T-helper 2 cell treated with Interferon-gamma antibody and Interleukin-4, amounts not matched to agents 100 ng/mL and 5 ng/mL, for 36 hours (primary cell): ENCODE data around the gene PKN3. TPM values are rescaled to one million over a fixed set of nuclear protein-coding genes. Genes with fewer than 3 reads are reported as not detected.
"Not testable (repeated sequence)": the region's sequence is repeated elsewhere in the genome, so short reads cannot be mapped to it uniquely, and the experiment has no call there.

ENCODE experiments used
- intact Hi-C: fragments of 100-400 bp; cut with micrococcal nuclease; formaldehyde crosslinking; loops from one replicate; pipeline ENCODE4 v1.15.1; 2023
- total RNA-seq: library from RNA; stranded (reverse); gene quantifications from 2 replicates; pipeline ENCODE4 v1.2.3, GENCODE V29; 2022

The PKN3 gene
- total RNA-seq, 1 donor from 2014 or later, result 13.8 TPM

- intact Hi-C loops, result loop anchor here (1.0 to 10.0 kb wide), 6 partner anchors 12 to 1965 kb away; partner anchors contain the start of genes DYNC2I2, KYAT1, ODF2 and PKN3
Observed at GRCh38 chr9:128689820-128690683, 12.3 kb upstream of the PKN3 start.

GRCh38 chr9:128690684-128691034 lies 11.6 kb upstream of the PKN3 start:
- intact Hi-C loops, result loop anchor here (1.0 kb wide), 1 partner anchor 12 kb away; the partner anchor contains the start of gene PKN3

GRCh38 chr9:128693738-128694137 lies 8.6 kb upstream of the PKN3 start:
- intact Hi-C loops, result not testable (repeated sequence)

- intact Hi-C loops, result no loop called here
Observed at GRCh38 chr9:128694344-128694743, 8.0 kb upstream of the PKN3 start.

- intact Hi-C loops, result no loop called here
Observed at GRCh38 chr9:128696923-128697707, 5.2 kb upstream of the PKN3 start.

- intact Hi-C loops, result not testable (repeated sequence)
Observed at GRCh38 chr9:128699096-128699795, 3.1 kb upstream of the PKN3 start.

- intact Hi-C loops, result loop anchor here (5.0 kb wide), 1 partner anchor 44 kb away; the partner anchor contains the start of gene DYNC2I2
Observed at GRCh38 chr9:128701227-128701854, 962 bp upstream of the PKN3 start.

- intact Hi-C loops, result loop anchor here (1.0 to 5.0 kb wide), 2 partner anchors 13 to 46 kb away; partner anchors contain the start of gene DYNC2I2
Observed at GRCh38 chr9:128702949-128703615, 779 bp downstream of the PKN3 start.

- intact Hi-C loops, result loop anchor here (5.0 kb wide), 1 partner anchor 46 kb away; the partner anchor contains the start of gene DYNC2I2
Observed at GRCh38 chr9:128703616-128704355, 1.5 kb downstream of the PKN3 start.

- intact Hi-C loops, result loop anchor here (5.0 kb wide), 1 partner anchor 47 kb away; the partner anchor contains the start of gene DYNC2I2
Observed at GRCh38 chr9:128704356-128704670, 2.0 kb downstream of the PKN3 start.

- intact Hi-C loops, result no loop called here
Observed at GRCh38 chr9:128705051-128705965, 3.0 kb downstream of the PKN3 start.

GRCh38 chr9:128706045-128706444 lies 3.7 kb downstream of the PKN3 start:
- intact Hi-C loops, result no loop called here

GRCh38 chr9:128706671-128707381 lies 4.5 kb downstream of the PKN3 start:
- intact Hi-C loops, result no loop called here

GRCh38 chr9:128707446-128707845 lies 5.1 kb downstream of the PKN3 start:
- intact Hi-C loops, result no loop called here

GRCh38 chr9:128712451-128713410 lies 10.4 kb downstream of the PKN3 start:
- intact Hi-C loops, result no loop called here

GRCh38 chr9:128713411-128713780 lies 11.1 kb downstream of the PKN3 start:
- intact Hi-C loops, result no loop called here
